ENCODE data around the gene KCNA5.
A peak's percentile ranks its signal among the peaks of the same experiment; 100 is the strongest.

KCNA5 gene

GRCh38 chr12:5026342-5026938 lies 17.2 kb upstream of the KCNA5 start:
- no peak for DNase-seq (ENCODE audit: extremely low read depth in 1 of 2, low read depth in 1 of 2)

- DNase-seq (ENCODE audit: extremely low read depth in 1 of 2, low read depth in 1 of 2) = no peak
Observed at GRCh38 chr12:5027046-5027821, 16.4 kb upstream of the KCNA5 start.

- no peak for DNase-seq (ENCODE audit: extremely low read depth in 1 of 2, low read depth in 1 of 2)
Observed at GRCh38 chr12:5030066-5030465, 13.6 kb upstream of the KCNA5 start.

GRCh38 chr12:5031242-5031641 lies 12.4 kb upstream of the KCNA5 start:
- DNase-seq (ENCODE audit: extremely low read depth in 1 of 2, low read depth in 1 of 2) = no peak

- DNase-seq (ENCODE audit: extremely low read depth in 1 of 2, low read depth in 1 of 2) = no peak
Observed at GRCh38 chr12:5031958-5032357, 11.7 kb upstream of the KCNA5 start.

- no peak for DNase-seq (ENCODE audit: extremely low read depth in 1 of 2, low read depth in 1 of 2)
Observed at GRCh38 chr12:5032821-5033220, 10.9 kb upstream of the KCNA5 start.

- no peak for DNase-seq (ENCODE audit: extremely low read depth in 1 of 2, low read depth in 1 of 2)
Observed at GRCh38 chr12:5033883-5034282, 9.8 kb upstream of the KCNA5 start.

GRCh38 chr12:5034603-5035002 lies 9.1 kb upstream of the KCNA5 start:
- peak in 1 of 2 donors; percentile 2 for DNase-seq (ENCODE audit: extremely low read depth in 1 of 2, low read depth in 1 of 2)

GRCh38 chr12:5035618-5036017 lies 8.1 kb upstream of the KCNA5 start:
- no peak for DNase-seq (ENCODE audit: extremely low read depth in 1 of 2, low read depth in 1 of 2)

GRCh38 chr12:5036031-5036430 lies 7.6 kb upstream of the KCNA5 start:
- no peak for DNase-seq (ENCODE audit: extremely low read depth in 1 of 2, low read depth in 1 of 2)

GRCh38 chr12:5037795-5038357 lies 5.8 kb upstream of the KCNA5 start:
- DNase-seq (ENCODE audit: extremely low read depth in 1 of 2, low read depth in 1 of 2) = no peak

- no peak for DNase-seq (ENCODE audit: extremely low read depth in 1 of 2, low read depth in 1 of 2)
Observed at GRCh38 chr12:5038781-5039311, 4.8 kb upstream of the KCNA5 start.

GRCh38 chr12:5039815-5040214 lies 3.9 kb upstream of the KCNA5 start:
- no peak for DNase-seq (ENCODE audit: extremely low read depth in 1 of 2, low read depth in 1 of 2)

- no peak for DNase-seq (ENCODE audit: extremely low read depth in 1 of 2, low read depth in 1 of 2)
Observed at GRCh38 chr12:5040368-5040767, 3.3 kb upstream of the KCNA5 start.

- no peak for DNase-seq (ENCODE audit: extremely low read depth in 1 of 2, low read depth in 1 of 2)
Observed at GRCh38 chr12:5044420-5045295, 979 bp downstream of the KCNA5 start.

- no peak for DNase-seq (ENCODE audit: extremely low read depth in 1 of 2, low read depth in 1 of 2)
Observed at GRCh38 chr12:5047094-5047493, 3.4 kb downstream of the KCNA5 start.

GRCh38 chr12:5047729-5048128 lies 4.0 kb downstream of the KCNA5 start:
- DNase-seq (ENCODE audit: extremely low read depth in 1 of 2, low read depth in 1 of 2) = no peak

GRCh38 chr12:5050542-5050941 lies 6.9 kb downstream of the KCNA5 start:
- DNase-seq (ENCODE audit: extremely low read depth in 1 of 2, low read depth in 1 of 2) = no peak

- no peak for DNase-seq (ENCODE audit: extremely low read depth in 1 of 2, low read depth in 1 of 2)
Observed at GRCh38 chr12:5051334-5051733, 7.7 kb downstream of the KCNA5 start.

- DNase-seq (ENCODE audit: extremely low read depth in 1 of 2, low read depth in 1 of 2) = no peak
Observed at GRCh38 chr12:5051913-5052312, 8.2 kb downstream of the KCNA5 start.

- no peak for DNase-seq (ENCODE audit: extremely low read depth in 1 of 2, low read depth in 1 of 2)
Observed at GRCh38 chr12:5052348-5052747, 8.7 kb downstream of the KCNA5 start.

Data from stimulated activated CD8-positive, alpha-beta memory T cell treated with anti-CD3 and anti-CD28 coated beads, Interleukin-7, amount 100 ng/mL, for 48 hours (primary cell).